Esophagus muscularis mucosa (tissue), 4 donors: Measurements from ENCODE around the gene SLC6A8. TPM values are rescaled to one million over a fixed set of nuclear protein-coding genes. Genes with fewer than 3 reads are reported as not detected.

Source experiments
- DNase-seq: peaks from one replicate; pipeline ENCODE4 v3.0.0-alpha.2; 2017; ENCODE audit errors: extremely low spot score
- H3K27ac ChIP-seq, 4 donors: fragments of 200-600 bp; sonication (generic); replicated peaks in 1 of 4; 1 replicate in 3 of 4; 2 replicates in 1 of 4; pipeline ENCODE4 v1.5.1; 2016 to 2019; ENCODE audit warnings: mild to moderate bottlenecking in 1 of 4
- H3K27me3 ChIP-seq, 4 donors: fragments of 200-600 bp; sonication (generic); one replicate each; pipeline versions ENCODE4 v1.5.1 to v1.6.0; 2016 to 2019
- H3K36me3 ChIP-seq, 4 donors: fragments of 200-600 bp; sonication (generic); one replicate each; pipeline ENCODE4 v1.5.1; 2016 to 2019
- H3K4me1 ChIP-seq, 4 donors: fragments of 200-600 bp; sonication (generic); one replicate each; pipeline ENCODE4 v1.5.1; 2016 to 2019
- H3K4me3 ChIP-seq, 4 donors: fragments of 200-600 bp; sonication (generic); 1 replicate in 2 of 4; 2 replicates in 2 of 4; pipeline ENCODE4 v1.5.1; 2016 to 2019; ENCODE audit warnings: mild to moderate bottlenecking in 4 of 4, moderate library complexity in 1 of 4
- H3K9me3 ChIP-seq, 4 donors: fragments of 200-600 bp; sonication (generic); 1 replicate in 3 of 4; 2 replicates in 1 of 4; pipeline ENCODE4 v1.5.1; 2016 to 2019
- CTCF ChIP-seq, 3 experiments: fragments of 200-600 bp in 2 of 3; fragments of 450-650 bp in 1 of 3; sonication (generic) in 2 of 3; IDR thresholded peaks; one replicate each; pipeline ENCODE4 v1.5.1; 2017 to 2019; ENCODE audit warnings: antibody characterized with exemption in 3 of 3, mild to moderate bottlenecking in 2 of 3, moderate library complexity in 1 of 3
- EP300 ChIP-seq: sonication (generic); formaldehyde crosslinking; IDR thresholded peaks from one replicate; pipeline ENCODE4 v1.6.1; 2017; ENCODE audit warnings: antibody characterized with exemption
- POLR2A ChIP-seq: fragments of 450-650 bp; IDR thresholded peaks from one replicate; pipeline ENCODE4 v1.6.1; 2017; ENCODE audit warnings: antibody characterized with exemption, moderate library complexity, mild to moderate bottlenecking, low read depth
- POLR2AphosphoS5 ChIP-seq, 2 donors: sonication (generic); formaldehyde crosslinking; IDR thresholded peaks; one replicate each; pipeline ENCODE4 v1.6.1; 2017; ENCODE audit warnings: antibody characterized with exemption in 2 of 2
- WGBS: methylation state at CpG from one replicate; pipeline ENCODE4 v1.1.5; 2018; 5-methylcytosine and 5-hydroxymethylcytosine counted together
- intact Hi-C: fragments of 100-400 bp; cut with DNase I; formaldehyde crosslinking; loops from one replicate; pipeline ENCODE4 v1.15.1; 2023
- total RNA-seq, 4 donors: library from RNA; depleted of rRNA; stranded (reverse); fragments of >200 nt; gene quantifications; one replicate each; pipeline versions ENCODE4 v1.1.0 to v1.2.1, GENCODE V29; 2016

The SLC6A8 gene
- total RNA-seq, 4 donors from 2014 or later, result 41.7 to 62.3 (median 45.6) TPM

- no peak overlapping the region for H3K27ac ChIP-seq
- H3K27me3 ChIP-seq, result no peaks in the 10 kb centered on the region
- no peak overlapping the region for H3K4me3 ChIP-seq
- TF ChIP-seq EP300 (no peak), POLR2A (no peak)
- no peaks in the 10 kb centered on the region for H3K4me1 ChIP-seq
- peaks cover 4 to 40% (median 22%) of the 10 kb centered on the region in 4 donors for H3K36me3 ChIP-seq
- 87% methylated on average over 9 of the region's 9 CpGs for WGBS
- intact Hi-C loops, result no loop called here
- DNase-seq, result no peak
- H3K9me3 ChIP-seq, result peaks cover 0 to 9% (median 0%) of the 10 kb centered on the region in 4 donors
Observed at GRCh38 chrX:153735274-153735673, 47.5 kb downstream of the SLC6A8 start.

GRCh38 chrX:153736071-153736820, 48.5 kb downstream of the SLC6A8 start:
- H3K4me1 ChIP-seq, result no peaks in the 10 kb centered on the region
- DNase-seq, result no peak
- H3K9me3 ChIP-seq, result peaks cover 0 to 9% (median 0%) of the 10 kb centered on the region in 4 donors
- TF ChIP-seq CTCF (IDR thresholded peaks at IDR 0.05) (no peak), POLR2A (no peak), EP300 (no peak), POLR2AphosphoS5 (IDR thresholded peaks at IDR 0.05) (no peak)
- peaks cover 4 to 45% (median 27%) of the 10 kb centered on the region in 4 donors for H3K36me3 ChIP-seq
- H3K27ac ChIP-seq, result no peak overlapping the region
- no peaks in the 10 kb centered on the region for H3K27me3 ChIP-seq
- WGBS, result 84% methylated on average over 17 of the region's 30 CpGs
- intact Hi-C loops, result no loop called here
- H3K4me3 ChIP-seq, result no peak overlapping the region

- intact Hi-C loops, result no loop called here
- H3K4me1 ChIP-seq, result no peaks in the 10 kb centered on the region
- no peak overlapping the region for H3K4me3 ChIP-seq
- DNase-seq, result no peak
- TF ChIP-seq EP300 (no peak), POLR2A (no peak), POLR2AphosphoS5 (IDR thresholded peaks at IDR 0.05) (no peak), CTCF (IDR thresholded peaks at IDR 0.05) (no peak)
- 91% methylated on average over 9 of the region's 15 CpGs for WGBS
- H3K27me3 ChIP-seq, result no peaks in the 10 kb centered on the region
- H3K27ac ChIP-seq, result no peak overlapping the region
- H3K36me3 ChIP-seq, result peaks cover 4 to 50% (median 27%) of the 10 kb centered on the region in 4 donors
- H3K9me3 ChIP-seq, result peaks cover 0 to 8% (median 0%) of the 10 kb centered on the region in 4 donors
Observed at GRCh38 chrX:153736871-153737441, 49.2 kb downstream of the SLC6A8 start.

GRCh38 chrX:153738056-153738605, 50.4 kb downstream of the SLC6A8 start:
- H3K27me3 ChIP-seq, result no peaks in the 10 kb centered on the region
- no peak overlapping the region for H3K4me3 ChIP-seq
- peaks cover 0 to 5% (median 4%) of the 10 kb centered on the region in 4 donors for H3K4me1 ChIP-seq
- intact Hi-C loops, result no loop called here
- no peak overlapping the region for H3K27ac ChIP-seq
- H3K9me3 ChIP-seq, result no peaks in the 10 kb centered on the region
- peaks cover 4 to 50% (median 25%) of the 10 kb centered on the region in 4 donors for H3K36me3 ChIP-seq
- DNase-seq, result no peak
- 89% methylated on average over 18 of the region's 27 CpGs for WGBS
- no peak for TF ChIP-seq POLR2A
- TF ChIP-seq POLR2AphosphoS5 (IDR thresholded peaks at IDR 0.05), result no peak
- TF ChIP-seq CTCF (IDR thresholded peaks at IDR 0.05), result no peak
- no peak for TF ChIP-seq EP300
